WERI-Rb-1 (cell line): ENCODE measurements around the gene CEACAM19.
"Not testable (repeated sequence)": the region's sequence is repeated elsewhere in the genome, so short reads cannot be mapped to it uniquely, and the experiment has no call there.

ENCODE experiments used
- DNase-seq: peaks from one replicate; pipeline ENCODE4 v3.0.0-alpha.2; 2020
- H3K27ac ChIP-seq: fragments of 250-450 bp; sonication (Bioruptor Pico); 2 replicates; pipeline ENCODE4 v1.5.1; 2020; ENCODE audit warnings: mild to moderate bottlenecking, moderate library complexity
- H3K27me3 ChIP-seq: fragments of 250-450 bp; sonication (Bioruptor Pico); 2 replicates; pipeline ENCODE4 v1.5.1; 2021; ENCODE audit warnings: mild to moderate bottlenecking, low read depth, moderate library complexity; ENCODE audit not compliant: insufficient read depth, severe bottlenecking
- H3K36me3 ChIP-seq: fragments of 250-450 bp; sonication (Bioruptor Pico); 2 replicates; pipeline ENCODE4 v1.5.1; 2020; ENCODE audit warnings: mild to moderate bottlenecking, moderate library complexity
- H3K4me3 ChIP-seq: 2 replicates; pipeline ENCODE4 v1.5.1; 2011; ENCODE audit warnings: low read depth, mild to moderate bottlenecking, control low read depth, low read length
- H3K9me3 ChIP-seq: fragments of 250-450 bp; sonication (Bioruptor Pico); 2 replicates; pipeline ENCODE4 v1.5.1; 2021; ENCODE audit warnings: mild to moderate bottlenecking, moderate library complexity; ENCODE audit not compliant: severe bottlenecking
- CTCF ChIP-seq: IDR thresholded peaks from 2 replicates; pipeline ENCODE4 v1.5.1; 2011; ENCODE audit warnings: low read depth, mild to moderate bottlenecking, control low read depth, inconsistent platforms, low read length

CEACAM19 gene

GRCh38 chr19:44717603-44718002 is 46.3 kb downstream of the CEACAM19 start:
- no peak for TF ChIP-seq CTCF
- peaks cover 4% of the 10 kb centered on the region for H3K9me3 ChIP-seq
- no peak for DNase-seq
- H3K36me3 ChIP-seq = no peaks in the 10 kb centered on the region
- H3K27ac ChIP-seq = no peak overlapping the region
- no peak overlapping the region for H3K4me3 ChIP-seq
- H3K27me3 ChIP-seq = no peaks in the 10 kb centered on the region

- Histone ChIP-seq H3K9me3 (peaks cover 4% of the 10 kb centered on the region), H3K4me3 (no peak overlapping the region), H3K36me3 (no peaks in the 10 kb centered on the region), H3K27ac (no peak overlapping the region), H3K27me3 (no peaks in the 10 kb centered on the region)
- no peak for TF ChIP-seq CTCF
- no peak for DNase-seq
These were observed 47.4 kb downstream of the CEACAM19 start for GRCh38 chr19:44718441-44719261.

- Histone ChIP-seq H3K27me3 (no peaks in the 10 kb centered on the region), H3K27ac (no peak overlapping the region), H3K4me3 (no peak overlapping the region), H3K36me3 (no peaks in the 10 kb centered on the region), H3K9me3 (peaks cover 4% of the 10 kb centered on the region)
- DNase-seq = no peak
- no peak for TF ChIP-seq CTCF
These were observed 48.0 kb downstream of the CEACAM19 start for GRCh38 chr19:44719262-44719701.

- H3K9me3 ChIP-seq, H3K27ac ChIP-seq, H3K36me3 ChIP-seq, DNase-seq, H3K27me3 ChIP-seq, H3K4me3 ChIP-seq: not testable (repeated sequence)
These were observed 49.1 kb downstream of the CEACAM19 start for GRCh38 chr19:44720396-44720795.

GRCh38 chr19:44720945-44721344 is 49.7 kb downstream of the CEACAM19 start:
- H3K27me3 ChIP-seq = no peaks in the 10 kb centered on the region

GRCh38 chr19:44721369-44721768 is 50.1 kb downstream of the CEACAM19 start:
- H3K9me3 ChIP-seq, DNase-seq, H3K36me3 ChIP-seq, H3K27ac ChIP-seq, H3K4me3 ChIP-seq, H3K27me3 ChIP-seq: not testable (repeated sequence)

More at GRCh38 chr19:44720945-44721344, 49.7 kb downstream of the CEACAM19 start:
- no peak for DNase-seq
- Histone ChIP-seq H3K4me3 (no peak overlapping the region), H3K27ac (no peak overlapping the region), H3K9me3 (no peaks in the 10 kb centered on the region), H3K36me3 (no peaks in the 10 kb centered on the region)
- no peak for TF ChIP-seq CTCF
